HCT116 (cell line): ENCODE results near the gene ABHD18. TPM values are rescaled to one million over a fixed set of nuclear protein-coding genes. Genes with fewer than 3 reads are reported as not detected.

Source experiments
- ATAC-seq: fragments of 200-7000 bp; cut with Tn5 transposase; 2 replicates; pipeline ENCODE4 v1.9.1; 2020; ENCODE audit warnings: mild to moderate bottlenecking, moderate library complexity
- BruUV-seq: library from RNA; stranded (reverse); fragments of 400-500 nt; replicated peaks from 2 replicates; lab custom pipeline; 2021; lab: Mats Ljungman, UMichigan
- CTCF ChIA-PET: fragments of 300-600 bp; sonication (Branson Sonifier 250); formaldehyde crosslinking; loops from one replicate; lab custom pipeline; 2021; ENCODE audit warnings: antibody characterized with exemption; lab: Charles Lee
- POLR2A ChIA-PET: fragments of 300-600, 350-600 bp; sonication (Branson Sonifier 250); formaldehyde crosslinking; loops from one replicate; lab custom pipeline; 2021; ENCODE audit warnings: antibody characterized with exemption; lab: Charles Lee
- RAD21 ChIA-PET, 2 experiments: fragments of 300-600 bp; sonication (Branson Sonifier 250); formaldehyde crosslinking; loops; one replicate each; lab custom pipeline; 2023; ENCODE audit warnings: low total read pairs in 2 of 2; ENCODE audit not compliant: uncharacterized antibody in 2 of 2, unreplicated experiment in 2 of 2, low non-redundant PET in 1 of 2; lab: Charles Lee
- DNase-seq: peaks from one replicate; pipeline ENCODE4 v3.0.0-alpha.2; 2010; ENCODE audit warnings: low read depth, low spot score
- H2AFZ ChIP-seq: fragments of 200-600 bp; shearing (Covaris generic), sonication (generic); 2 replicates; pipeline ENCODE4 v1.6.1; 2017; ENCODE audit warnings: low read depth, mixed run types, mixed read lengths, antibody characterized with exemption, low read length; ENCODE audit not compliant: poor library complexity, severe bottlenecking
- H3K27ac ChIP-seq: 2 replicates; pipeline ENCODE4 v1.5.1; 2012; ENCODE audit warnings: low read depth, low read length
- H3K27me3 ChIP-seq: fragments of 200-600 bp; sonication (generic); 2 replicates; pipeline ENCODE4 v1.6.1; 2016; ENCODE audit warnings: mixed run types, low read length, mixed read lengths; ENCODE audit not compliant: insufficient read depth
- H3K36me3 ChIP-seq, 2 experiments: fragments of 200-500 bp in 1 of 2; fragments of 200-600 bp in 1 of 2; sonication (Bioruptor generic) in 1 of 2; sonication (generic) in 1 of 2; 2 replicates each; pipeline versions ENCODE4 v1.5.1 to v1.6.1; 2014 to 2016; ENCODE audit warnings: low read length in 2 of 2, inconsistent platforms in 1 of 2, mixed read lengths in 1 of 2, mixed run types in 1 of 2; ENCODE audit not compliant: insufficient read depth in 2 of 2, control insufficient read depth in 1 of 2
- H3K4me1 ChIP-seq, 2 experiments: fragments of 200-600 bp in 1 of 2; sonication (generic) in 1 of 2; 2 replicates each; pipeline versions ENCODE4 v1.5.1 to v1.6.1; 2012 to 2017; ENCODE audit warnings: low read length in 2 of 2, inconsistent platforms in 1 of 2, mild to moderate bottlenecking in 1 of 2, mixed read lengths in 1 of 2, mixed run types in 1 of 2, moderate library complexity in 1 of 2; ENCODE audit not compliant: insufficient read depth in 2 of 2, control insufficient read depth in 1 of 2
- H3K4me2 ChIP-seq: fragments of 200-600 bp; sonication (generic); 2 replicates; pipeline ENCODE4 v1.6.1; 2017; ENCODE audit warnings: mixed run types, low read length, mixed read lengths
- H3K4me3 ChIP-seq, 2 experiments: fragments of 200-600 bp in 1 of 2; sonication (generic) in 1 of 2; replicated peaks in 1 of 2; 2 replicates each; pipeline ENCODE4 v1.5.1; 2011 to 2016; ENCODE audit warnings: low read length in 2 of 2, control low read depth in 1 of 2, low read depth in 1 of 2, mild to moderate bottlenecking in 1 of 2, mixed read lengths in 1 of 2, mixed run types in 1 of 2
- H3K79me2 ChIP-seq: fragments of 200-600 bp; sonication (generic); 2 replicates; pipeline ENCODE4 v1.6.1; 2017; ENCODE audit warnings: mild to moderate bottlenecking, mixed run types, low read length, moderate library complexity, mixed read lengths; ENCODE audit not compliant: insufficient read depth
- H3K9ac ChIP-seq: fragments of 200-600 bp; sonication (generic); 2 replicates; pipeline ENCODE4 v1.6.1; 2016; ENCODE audit warnings: low read length, mixed read lengths
- H3K9me2 ChIP-seq: fragments of 200-600 bp; sonication (generic), shearing (Covaris generic); 2 replicates; pipeline ENCODE4 v1.6.1; 2017; ENCODE audit warnings: mixed run types, mild to moderate bottlenecking, moderate library complexity; ENCODE audit not compliant: insufficient read depth
- H3K9me3 ChIP-seq, 2 experiments: fragments of 200-500 bp in 1 of 2; fragments of 200-600 bp in 1 of 2; sonication (Bioruptor generic) in 1 of 2; sonication (generic) in 1 of 2; 2 replicates each; pipeline ENCODE4 v1.6.1; 2014 to 2017; ENCODE audit warnings: low read length in 2 of 2, mixed read lengths in 2 of 2, inconsistent platforms in 1 of 2, low read depth in 1 of 2, mild to moderate bottlenecking in 1 of 2, mixed run types in 1 of 2, moderate library complexity in 1 of 2; ENCODE audit not compliant: control insufficient read depth in 1 of 2, insufficient read depth in 1 of 2
- H4K20me1 ChIP-seq: fragments of 200-600 bp; sonication (generic), shearing (Covaris generic); 2 replicates; pipeline ENCODE4 v1.6.1; 2017; ENCODE audit warnings: mixed run types, mild to moderate bottlenecking, moderate library complexity; ENCODE audit not compliant: insufficient read depth
- CBX3 ChIP-seq: IDR thresholded peaks from 2 replicates; pipeline ENCODE4 v1.6.1; 2012; ENCODE audit warnings: low read depth
- CEBPB ChIP-seq: IDR thresholded peaks from 2 replicates; pipeline ENCODE4 v1.6.1; 2012; ENCODE audit warnings: low read depth
- EGR1 ChIP-seq: IDR thresholded peaks from 2 replicates; pipeline ENCODE4 v1.6.1; 2012; ENCODE audit warnings: low read depth
- EZH2 ChIP-seq: fragments of 200-600 bp; sonication (generic); IDR thresholded peaks from 2 replicates; pipeline ENCODE4 v1.6.1; 2017; ENCODE audit warnings: antibody characterized with exemption, mixed run types
- EZH2phosphoT487 ChIP-seq: fragments of 200-600 bp; IDR thresholded peaks from 2 replicates; pipeline ENCODE4 v1.6.1; 2018; ENCODE audit warnings: antibody characterized with exemption, borderline replicate concordance
- FOSL1 ChIP-seq: IDR thresholded peaks from 2 replicates; pipeline ENCODE4 v1.6.1; 2012; ENCODE audit warnings: low read depth
- JUND ChIP-seq: IDR thresholded peaks from 2 replicates; pipeline ENCODE4 v1.6.1; 2012
- POLR2AphosphoS5 ChIP-seq: IDR thresholded peaks from 2 replicates; pipeline ENCODE4 v1.6.1; 2011; ENCODE audit warnings: mild to moderate bottlenecking, low read depth, low read length, moderate library complexity
- RAD21 ChIP-seq: IDR thresholded peaks from 2 replicates; pipeline ENCODE4 v1.6.1; 2012; ENCODE audit warnings: low read depth, mild to moderate bottlenecking
- SIN3A ChIP-seq: IDR thresholded peaks from 2 replicates; pipeline ENCODE4 v1.6.1; 2012; ENCODE audit warnings: low read depth
- SP1 ChIP-seq: IDR thresholded peaks from 2 replicates; pipeline ENCODE4 v1.6.1; 2012; ENCODE audit warnings: low read depth
- SRF ChIP-seq: IDR thresholded peaks from 2 replicates; pipeline ENCODE4 v1.6.1; 2012; ENCODE audit warnings: low read depth
- ZFX ChIP-seq: fragments of 450-650 bp; IDR thresholded peaks from 2 replicates; pipeline ENCODE4 v1.6.1; 2017
- ZNF274 ChIP-seq: fragments of 200-500 bp; sonication (Bioruptor generic); IDR thresholded peaks from 2 replicates; pipeline ENCODE4 v1.6.1; 2014; ENCODE audit warnings: mild to moderate bottlenecking, low read depth, low read length, inconsistent platforms
- intact Hi-C: fragments of 100-400 bp; cut with micrococcal nuclease; formaldehyde crosslinking; loops from 2 replicates; pipeline ENCODE4 v1.10.0; 2022
- total RNA-seq: library from RNA; stranded (reverse); gene quantifications from one replicate; pipeline ENCODE4 v1.2.1, GENCODE V29; 2021; ENCODE audit not compliant: unreplicated experiment
- TF ChIP-seq, protein P1 (sequence below): IDR thresholded peaks from 2 replicates; pipeline ENCODE4 v1.6.1; 2012; ENCODE audit warnings: low read depth
- TF ChIP-seq, protein P2 (sequence below): IDR thresholded peaks from 2 replicates; pipeline ENCODE4 v1.6.1; 2011; ENCODE audit warnings: mild to moderate bottlenecking, low read length, moderate library complexity; ENCODE audit not compliant: insufficient replicate concordance; ENCODE audit errors: extremely low read depth
- TF ChIP-seq, protein P3 (sequence below): IDR thresholded peaks from 2 replicates; pipeline ENCODE4 v1.6.1; 2012
- TF ChIP-seq, protein P4 (sequence below), 3 experiments: fragments of 200-600 bp in 1 of 3; sonication (generic) in 1 of 3; IDR thresholded peaks in 2 of 3; conservative IDR thresholded peaks in 1 of 3; 2 replicates each; pipeline ENCODE4 v1.5.1; 2012 to 2017; ENCODE audit warnings: low read depth in 2 of 3, low read length in 2 of 3, antibody characterized with exemption in 1 of 3, borderline replicate concordance in 1 of 3, control low read depth in 1 of 3, mild to moderate bottlenecking in 1 of 3, mixed read lengths in 1 of 3, mixed run types in 1 of 3, moderate library complexity in 1 of 3; ENCODE audit not compliant: insufficient read depth in 1 of 3
- TF ChIP-seq, protein P5 (sequence below): IDR thresholded peaks from 2 replicates; pipeline ENCODE4 v1.6.1; 2012

Gene ABHD18
- total RNA-seq, 1 experiment from 2014 or later, result 9.7 TPM

DNA sequence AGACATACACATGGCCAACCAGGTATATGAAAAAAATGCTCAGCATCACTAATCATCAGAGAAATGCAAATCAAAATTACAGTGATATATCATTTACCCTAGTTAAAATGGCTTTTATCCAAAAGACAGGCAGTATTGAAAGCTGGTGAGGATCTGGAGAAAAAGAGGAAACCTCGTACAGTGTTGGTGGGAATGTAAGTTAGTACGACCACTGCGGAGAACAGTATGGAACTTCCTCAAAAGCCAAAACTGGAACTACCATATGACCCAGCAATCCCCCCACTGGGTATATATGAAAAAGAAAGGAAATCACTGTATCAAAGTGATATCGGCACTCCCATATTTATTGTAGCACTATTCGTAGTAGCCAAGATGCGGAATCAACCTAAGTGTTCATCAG lies 23.4 kb downstream of the ABHD18 start:
- Histone ChIP-seq H3K4me3 (no peak overlapping the region), H3K79me2 (no peaks in the 10 kb centered on the region), H3K36me3 (peaks cover 0 to 2% of the 10 kb centered on the region in 2 experiments; a peak in 1 of 4 replicates), H3K4me2 (no peak overlapping the region)
- intact Hi-C loops, result no loop called here
- TF ChIP-seq RAD21, result no peak
- TF ChIP-seq CBX3, result no peak
- no peak for TF ChIP-seq JUND
- TF ChIP-seq, protein P1, sequence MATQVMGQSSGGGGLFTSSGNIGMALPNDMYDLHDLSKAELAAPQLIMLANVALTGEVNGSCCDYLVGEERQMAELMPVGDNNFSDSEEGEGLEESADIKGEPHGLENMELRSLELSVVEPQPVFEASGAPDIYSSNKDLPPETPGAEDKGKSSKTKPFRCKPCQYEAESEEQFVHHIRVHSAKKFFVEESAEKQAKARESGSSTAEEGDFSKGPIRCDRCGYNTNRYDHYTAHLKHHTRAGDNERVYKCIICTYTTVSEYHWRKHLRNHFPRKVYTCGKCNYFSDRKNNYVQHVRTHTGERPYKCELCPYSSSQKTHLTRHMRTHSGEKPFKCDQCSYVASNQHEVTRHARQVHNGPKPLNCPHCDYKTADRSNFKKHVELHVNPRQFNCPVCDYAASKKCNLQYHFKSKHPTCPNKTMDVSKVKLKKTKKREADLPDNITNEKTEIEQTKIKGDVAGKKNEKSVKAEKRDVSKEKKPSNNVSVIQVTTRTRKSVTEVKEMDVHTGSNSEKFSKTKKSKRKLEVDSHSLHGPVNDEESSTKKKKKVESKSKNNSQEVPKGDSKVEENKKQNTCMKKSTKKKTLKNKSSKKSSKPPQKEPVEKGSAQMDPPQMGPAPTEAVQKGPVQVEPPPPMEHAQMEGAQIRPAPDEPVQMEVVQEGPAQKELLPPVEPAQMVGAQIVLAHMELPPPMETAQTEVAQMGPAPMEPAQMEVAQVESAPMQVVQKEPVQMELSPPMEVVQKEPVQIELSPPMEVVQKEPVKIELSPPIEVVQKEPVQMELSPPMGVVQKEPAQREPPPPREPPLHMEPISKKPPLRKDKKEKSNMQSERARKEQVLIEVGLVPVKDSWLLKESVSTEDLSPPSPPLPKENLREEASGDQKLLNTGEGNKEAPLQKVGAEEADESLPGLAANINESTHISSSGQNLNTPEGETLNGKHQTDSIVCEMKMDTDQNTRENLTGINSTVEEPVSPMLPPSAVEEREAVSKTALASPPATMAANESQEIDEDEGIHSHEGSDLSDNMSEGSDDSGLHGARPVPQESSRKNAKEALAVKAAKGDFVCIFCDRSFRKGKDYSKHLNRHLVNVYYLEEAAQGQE, result no peak
- no peak for TF ChIP-seq EZH2
- TF ChIP-seq, protein P2, sequence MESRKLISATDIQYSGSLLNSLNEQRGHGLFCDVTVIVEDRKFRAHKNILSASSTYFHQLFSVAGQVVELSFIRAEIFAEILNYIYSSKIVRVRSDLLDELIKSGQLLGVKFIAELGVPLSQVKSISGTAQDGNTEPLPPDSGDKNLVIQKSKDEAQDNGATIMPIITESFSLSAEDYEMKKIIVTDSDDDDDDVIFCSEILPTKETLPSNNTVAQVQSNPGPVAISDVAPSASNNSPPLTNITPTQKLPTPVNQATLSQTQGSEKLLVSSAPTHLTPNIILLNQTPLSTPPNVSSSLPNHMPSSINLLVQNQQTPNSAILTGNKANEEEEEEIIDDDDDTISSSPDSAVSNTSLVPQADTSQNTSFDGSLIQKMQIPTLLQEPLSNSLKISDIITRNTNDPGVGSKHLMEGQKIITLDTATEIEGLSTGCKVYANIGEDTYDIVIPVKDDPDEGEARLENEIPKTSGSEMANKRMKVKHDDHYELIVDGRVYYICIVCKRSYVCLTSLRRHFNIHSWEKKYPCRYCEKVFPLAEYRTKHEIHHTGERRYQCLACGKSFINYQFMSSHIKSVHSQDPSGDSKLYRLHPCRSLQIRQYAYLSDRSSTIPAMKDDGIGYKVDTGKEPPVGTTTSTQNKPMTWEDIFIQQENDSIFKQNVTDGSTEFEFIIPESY, result no peak
- TF ChIP-seq EZH2phosphoT487, result no peak
- TF ChIP-seq ZNF274, result no peak
- no peak for TF ChIP-seq EGR1
- no peak for TF ChIP-seq SIN3A
- TF ChIP-seq FOSL1, result no peak
- TF ChIP-seq POLR2AphosphoS5, result no peak
- TF ChIP-seq ZFX, result no peak
- TF ChIP-seq SP1, result no peak
- TF ChIP-seq, protein P3, sequence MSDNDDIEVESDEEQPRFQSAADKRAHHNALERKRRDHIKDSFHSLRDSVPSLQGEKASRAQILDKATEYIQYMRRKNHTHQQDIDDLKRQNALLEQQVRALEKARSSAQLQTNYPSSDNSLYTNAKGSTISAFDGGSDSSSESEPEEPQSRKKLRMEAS, result no peak
- no peak for TF ChIP-seq CEBPB
- TF ChIP-seq SRF, result no peak
- TF ChIP-seq, protein P4, sequence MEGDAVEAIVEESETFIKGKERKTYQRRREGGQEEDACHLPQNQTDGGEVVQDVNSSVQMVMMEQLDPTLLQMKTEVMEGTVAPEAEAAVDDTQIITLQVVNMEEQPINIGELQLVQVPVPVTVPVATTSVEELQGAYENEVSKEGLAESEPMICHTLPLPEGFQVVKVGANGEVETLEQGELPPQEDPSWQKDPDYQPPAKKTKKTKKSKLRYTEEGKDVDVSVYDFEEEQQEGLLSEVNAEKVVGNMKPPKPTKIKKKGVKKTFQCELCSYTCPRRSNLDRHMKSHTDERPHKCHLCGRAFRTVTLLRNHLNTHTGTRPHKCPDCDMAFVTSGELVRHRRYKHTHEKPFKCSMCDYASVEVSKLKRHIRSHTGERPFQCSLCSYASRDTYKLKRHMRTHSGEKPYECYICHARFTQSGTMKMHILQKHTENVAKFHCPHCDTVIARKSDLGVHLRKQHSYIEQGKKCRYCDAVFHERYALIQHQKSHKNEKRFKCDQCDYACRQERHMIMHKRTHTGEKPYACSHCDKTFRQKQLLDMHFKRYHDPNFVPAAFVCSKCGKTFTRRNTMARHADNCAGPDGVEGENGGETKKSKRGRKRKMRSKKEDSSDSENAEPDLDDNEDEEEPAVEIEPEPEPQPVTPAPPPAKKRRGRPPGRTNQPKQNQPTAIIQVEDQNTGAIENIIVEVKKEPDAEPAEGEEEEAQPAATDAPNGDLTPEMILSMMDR (IDR thresholded peaks at IDR 0.05 in 2 of 3, conservative IDR thresholded peaks at IDR 0.05 in 1 of 3; ENCODE audit: borderline replicate concordance in 1 of 3, insufficient read depth in 1 of 3, low read depth in 2 of 3, low read length in 2 of 3), result no peak
- TF ChIP-seq, protein P5, sequence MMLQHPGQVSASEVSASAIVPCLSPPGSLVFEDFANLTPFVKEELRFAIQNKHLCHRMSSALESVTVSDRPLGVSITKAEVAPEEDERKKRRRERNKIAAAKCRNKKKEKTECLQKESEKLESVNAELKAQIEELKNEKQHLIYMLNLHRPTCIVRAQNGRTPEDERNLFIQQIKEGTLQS, result no peak
- TF ChIP-seq, all 23 proteins: peak for 0
- ChIA-PET POLR2A (no interaction called here), RAD21 (no interaction called here), CTCF (no interaction called here)
- ATAC-seq (no peak), DNase-seq (no peak)
- Histone ChIP-seq H3K9ac (no peak overlapping the region), H2AFZ (no peak overlapping the region), H3K27ac (no peak overlapping the region), H4K20me1 (no peaks in the 10 kb centered on the region), H3K4me1 (no peaks in the 10 kb centered on the region), H3K27me3 (no peaks in the 10 kb centered on the region), H3K9me3 (no peaks in the 10 kb centered on the region), H3K9me2 (no peaks in the 10 kb centered on the region)
- no TSS peak for BruUV-seq
